ENCODE results near the gene WDFY4.

DNA sequence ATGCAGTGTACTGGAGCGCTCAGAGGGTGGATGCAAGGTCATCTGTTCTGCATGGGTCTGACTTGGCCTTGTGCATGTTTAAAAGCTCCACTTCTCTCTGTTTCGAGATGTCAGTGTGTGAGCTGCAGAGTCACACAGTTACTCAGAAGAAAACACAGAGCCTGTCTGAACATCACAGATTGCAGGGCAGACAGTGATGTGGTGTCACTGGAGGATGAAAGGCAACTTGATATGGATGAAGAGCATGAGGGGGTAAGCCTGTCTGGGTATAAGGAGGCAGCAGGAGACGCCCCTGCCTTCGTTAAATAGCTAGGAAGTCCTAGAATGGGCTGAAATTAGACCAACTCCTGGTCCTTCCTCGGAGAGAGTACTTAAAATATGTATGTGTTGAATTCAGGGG is 322.5 kb downstream of the WDFY4 start:
- TF ChIP-seq CEBPG (CRISPR knock-in tag; IDR thresholded peaks at IDR 0.05) (no peak), ZSCAN21 (CRISPR knock-in tag; IDR thresholded peaks at IDR 0.05; ENCODE audit: borderline replicate concordance) (no peak), EP300 (IDR thresholded peaks at IDR 0.05; ENCODE audit: low read depth in 2 of 2, low read length in 2 of 2) (no peak), EP300 (CRISPR knock-in tag; IDR thresholded peaks at IDR 0.05; ENCODE audit: borderline replicate concordance) (no peak), TP53 (CRISPR knock-in tag; conservative IDR thresholded peaks at IDR 0.05) (no peak), CCAR2 (optimal IDR thresholded peaks at IDR 0.05; ENCODE audit: low read depth, low read length) (no peak), ZBTB37 (CRISPR knock-in tag; IDR thresholded peaks at IDR 0.05) (no peak), ZNF792 (CRISPR knock-in tag; IDR thresholded peaks at IDR 0.05) (no peak), RBFOX2 (IDR thresholded peaks at IDR 0.05; ENCODE audit: low read depth, low read length) (no peak), CREB1 (IDR thresholded peaks at IDR 0.05) (no peak), CREB1 (CRISPR knock-in tag; IDR thresholded peaks at IDR 0.05) (no peak), ZBTB46 (CRISPR knock-in tag; IDR thresholded peaks at IDR 0.05; ENCODE audit: borderline replicate concordance) (no peak)
- TF ChIP-seq, protein P1, sequence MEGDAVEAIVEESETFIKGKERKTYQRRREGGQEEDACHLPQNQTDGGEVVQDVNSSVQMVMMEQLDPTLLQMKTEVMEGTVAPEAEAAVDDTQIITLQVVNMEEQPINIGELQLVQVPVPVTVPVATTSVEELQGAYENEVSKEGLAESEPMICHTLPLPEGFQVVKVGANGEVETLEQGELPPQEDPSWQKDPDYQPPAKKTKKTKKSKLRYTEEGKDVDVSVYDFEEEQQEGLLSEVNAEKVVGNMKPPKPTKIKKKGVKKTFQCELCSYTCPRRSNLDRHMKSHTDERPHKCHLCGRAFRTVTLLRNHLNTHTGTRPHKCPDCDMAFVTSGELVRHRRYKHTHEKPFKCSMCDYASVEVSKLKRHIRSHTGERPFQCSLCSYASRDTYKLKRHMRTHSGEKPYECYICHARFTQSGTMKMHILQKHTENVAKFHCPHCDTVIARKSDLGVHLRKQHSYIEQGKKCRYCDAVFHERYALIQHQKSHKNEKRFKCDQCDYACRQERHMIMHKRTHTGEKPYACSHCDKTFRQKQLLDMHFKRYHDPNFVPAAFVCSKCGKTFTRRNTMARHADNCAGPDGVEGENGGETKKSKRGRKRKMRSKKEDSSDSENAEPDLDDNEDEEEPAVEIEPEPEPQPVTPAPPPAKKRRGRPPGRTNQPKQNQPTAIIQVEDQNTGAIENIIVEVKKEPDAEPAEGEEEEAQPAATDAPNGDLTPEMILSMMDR (CRISPR knock-in tag; IDR thresholded peaks at IDR 0.05) = no peak

Measured in HepG2 (cell line).